Nephron progenitor cell (in vitro differentiated cells): ENCODE results near the gene APOA4.

Source experiments
- DNase-seq: peaks from one replicate; pipeline ENCODE4 v3.0.0; 2021
- H3K27ac Mint-ChIP-seq: 2 replicates; pipeline ENCODE4 v1.8.0; 2021; ENCODE audit warnings: mild to moderate bottlenecking, moderate library complexity, mixed read lengths
- H3K27me3 Mint-ChIP-seq: 2 replicates; pipeline ENCODE4 v1.8.0; 2021; ENCODE audit warnings: mild to moderate bottlenecking, low read depth, mixed read lengths; ENCODE audit not compliant: poor library complexity
- H3K36me3 Mint-ChIP-seq: 2 replicates; pipeline ENCODE4 v1.8.0; 2021; ENCODE audit warnings: low read depth, mixed read lengths
- H3K4me1 Mint-ChIP-seq: 2 replicates; pipeline ENCODE4 v1.8.0; 2021; ENCODE audit warnings: mixed read lengths
- H3K4me3 Mint-ChIP-seq: 2 replicates; pipeline ENCODE4 v1.8.0; 2021; ENCODE audit warnings: mild to moderate bottlenecking, moderate library complexity, mixed read lengths
- H3K9me3 Mint-ChIP-seq: 2 replicates; pipeline ENCODE4 v1.8.0; 2021; ENCODE audit warnings: mild to moderate bottlenecking, moderate library complexity, mixed read lengths
- TF ChIP-seq, protein P1 (sequence below): fragments of 200-600 bp; sonication (generic); IDR thresholded peaks from 2 replicates; pipeline ENCODE4 v1.5.0; 2021; ENCODE audit warnings: antibody characterized with exemption

The APOA4 gene

DNA sequence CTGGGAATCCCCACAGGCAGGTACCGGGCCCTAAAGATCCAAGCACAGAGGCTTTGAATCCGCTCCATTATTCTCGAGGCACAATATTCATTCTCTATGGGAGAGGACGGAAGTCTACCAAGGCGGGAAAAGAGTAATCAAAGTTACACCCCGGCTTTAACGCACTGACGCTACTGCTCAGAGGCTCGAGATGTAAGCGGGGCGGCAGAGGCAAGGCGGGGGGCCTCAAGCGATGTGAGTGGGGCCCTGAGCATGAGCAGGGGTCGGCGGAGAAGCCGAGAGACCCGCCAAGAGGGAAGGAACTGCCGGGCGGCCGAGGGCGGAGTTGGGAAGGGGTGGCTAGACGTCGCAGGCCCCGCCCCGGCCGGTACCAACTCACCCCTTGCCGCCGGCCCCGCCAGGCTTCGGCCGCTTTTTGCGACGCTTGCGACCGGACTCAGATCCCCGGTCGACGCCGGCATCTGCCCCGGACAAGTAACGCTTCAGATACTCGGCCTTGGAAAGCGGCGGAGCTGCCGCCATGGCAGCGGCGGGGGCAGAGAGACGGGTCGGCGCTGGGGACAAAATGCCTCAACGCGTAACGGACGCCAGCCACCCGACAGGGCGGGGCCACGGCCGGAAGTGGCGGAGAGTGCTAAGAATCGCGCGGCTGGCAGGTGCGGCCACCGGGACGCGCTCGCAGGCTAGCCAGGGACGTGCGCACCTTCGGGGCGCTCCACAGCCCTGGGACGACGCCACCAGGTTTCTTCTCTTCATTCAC is 50.5 kb downstream of the APOA4 start, which contains the start of gene BUD13:
BUD13 (minus strand) TSS at position 545 of the 760 bp plus-strand sequence; CDS start at position 522, 23 bp downstream.
- Mint-ChIP-seq H3K27me3 (no peaks in the 10 kb centered on the region), H3K4me3 (peak within 1 kb of the TSS; percentile 93), H3K4me1 (peaks cover 35% of the 10 kb centered on the region), H3K9me3 (no peaks in the 10 kb centered on the region), H3K27ac (peak within 1 kb of the TSS; percentile 83), H3K36me3 (peaks cover 33% of the 10 kb centered on the region)
- DNase-seq: peak; percentile 95
- TF ChIP-seq, protein P1, sequence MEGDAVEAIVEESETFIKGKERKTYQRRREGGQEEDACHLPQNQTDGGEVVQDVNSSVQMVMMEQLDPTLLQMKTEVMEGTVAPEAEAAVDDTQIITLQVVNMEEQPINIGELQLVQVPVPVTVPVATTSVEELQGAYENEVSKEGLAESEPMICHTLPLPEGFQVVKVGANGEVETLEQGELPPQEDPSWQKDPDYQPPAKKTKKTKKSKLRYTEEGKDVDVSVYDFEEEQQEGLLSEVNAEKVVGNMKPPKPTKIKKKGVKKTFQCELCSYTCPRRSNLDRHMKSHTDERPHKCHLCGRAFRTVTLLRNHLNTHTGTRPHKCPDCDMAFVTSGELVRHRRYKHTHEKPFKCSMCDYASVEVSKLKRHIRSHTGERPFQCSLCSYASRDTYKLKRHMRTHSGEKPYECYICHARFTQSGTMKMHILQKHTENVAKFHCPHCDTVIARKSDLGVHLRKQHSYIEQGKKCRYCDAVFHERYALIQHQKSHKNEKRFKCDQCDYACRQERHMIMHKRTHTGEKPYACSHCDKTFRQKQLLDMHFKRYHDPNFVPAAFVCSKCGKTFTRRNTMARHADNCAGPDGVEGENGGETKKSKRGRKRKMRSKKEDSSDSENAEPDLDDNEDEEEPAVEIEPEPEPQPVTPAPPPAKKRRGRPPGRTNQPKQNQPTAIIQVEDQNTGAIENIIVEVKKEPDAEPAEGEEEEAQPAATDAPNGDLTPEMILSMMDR: no peak

GRCh38 chr11:116771935-116772334 is 51.2 kb downstream of the APOA4 start:
- no peak for DNase-seq
- Mint-ChIP-seq H3K27ac (peak overlapping the region; percentile 83), H3K4me3 (peak overlapping the region; percentile 93), H3K4me1 (peaks cover 35% of the 10 kb centered on the region), H3K27me3 (no peaks in the 10 kb centered on the region), H3K36me3 (peaks cover 31% of the 10 kb centered on the region), H3K9me3 (no peaks in the 10 kb centered on the region)
- TF ChIP-seq, protein P1: no peak
